GM12865 (cell line): ENCODE results near the gene INPP5A.
"Not testable (repeated sequence)": the region's sequence is repeated elsewhere in the genome, so short reads cannot be mapped to it uniquely, and the experiment has no call there.

Source experiments
- DNase-seq: peaks from one replicate; pipeline ENCODE4 v3.0.0; 2010; ENCODE audit warnings: low read depth
- H3K4me3 ChIP-seq: 2 replicates; pipeline ENCODE4 v1.5.1; 2011; ENCODE audit warnings: mild to moderate bottlenecking, low read depth, low read length, control low read depth
- TF ChIP-seq, protein P1 (sequence below): IDR thresholded peaks from 2 replicates; pipeline ENCODE4 v1.5.1; 2011; ENCODE audit warnings: low read length, control low read depth, low read depth, inconsistent platforms; ENCODE audit not compliant: insufficient read depth; ENCODE audit errors: missing control alignments

Gene INPP5A

DNA sequence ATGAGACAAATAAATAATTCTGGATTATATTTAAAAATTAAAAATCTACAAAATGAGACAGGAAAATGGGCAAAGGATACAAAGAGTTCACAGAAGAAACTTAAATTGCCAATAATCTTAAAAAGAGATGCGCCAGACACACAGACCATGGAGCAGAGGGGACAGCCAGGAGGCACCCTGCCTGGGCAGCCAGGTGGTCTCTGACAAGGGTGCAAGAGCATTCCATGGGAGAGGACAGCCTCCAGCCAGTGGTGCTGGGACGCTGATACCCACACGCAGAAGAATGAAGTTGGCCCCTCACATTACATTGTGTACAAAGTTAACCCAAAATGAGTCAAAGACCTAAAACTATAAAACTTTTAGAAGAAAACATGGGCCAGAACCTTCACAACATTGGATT lies 142.1 kb downstream of the INPP5A start:
- no peak overlapping the region for H3K4me3 ChIP-seq
- no peak for DNase-seq

DNA sequence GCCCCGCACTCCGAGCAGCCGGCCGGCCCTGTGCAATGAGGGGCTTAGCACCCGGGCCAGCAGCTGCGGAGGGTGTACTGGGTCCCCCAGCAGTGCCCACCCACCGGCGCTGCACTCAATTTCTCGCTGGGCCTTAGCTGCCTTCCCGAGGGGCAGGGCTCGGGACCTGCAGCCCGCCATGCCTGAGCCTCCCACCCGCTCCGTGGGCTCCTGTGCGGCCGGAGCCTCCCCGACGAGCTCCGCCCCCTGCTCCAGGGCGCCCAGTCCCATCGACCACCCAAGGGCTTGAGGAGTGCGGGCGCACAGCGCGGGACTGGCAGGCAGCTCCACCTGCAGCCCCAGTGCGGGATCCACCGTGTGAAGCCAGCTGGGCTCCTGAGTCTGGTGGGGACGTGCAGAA lies 143.2 kb downstream of the INPP5A start:
- DNase-seq, H3K4me3 ChIP-seq: not testable (repeated sequence)

More for the DNA sequence above, 142.1 kb downstream of the INPP5A start:
- TF ChIP-seq, protein P1, sequence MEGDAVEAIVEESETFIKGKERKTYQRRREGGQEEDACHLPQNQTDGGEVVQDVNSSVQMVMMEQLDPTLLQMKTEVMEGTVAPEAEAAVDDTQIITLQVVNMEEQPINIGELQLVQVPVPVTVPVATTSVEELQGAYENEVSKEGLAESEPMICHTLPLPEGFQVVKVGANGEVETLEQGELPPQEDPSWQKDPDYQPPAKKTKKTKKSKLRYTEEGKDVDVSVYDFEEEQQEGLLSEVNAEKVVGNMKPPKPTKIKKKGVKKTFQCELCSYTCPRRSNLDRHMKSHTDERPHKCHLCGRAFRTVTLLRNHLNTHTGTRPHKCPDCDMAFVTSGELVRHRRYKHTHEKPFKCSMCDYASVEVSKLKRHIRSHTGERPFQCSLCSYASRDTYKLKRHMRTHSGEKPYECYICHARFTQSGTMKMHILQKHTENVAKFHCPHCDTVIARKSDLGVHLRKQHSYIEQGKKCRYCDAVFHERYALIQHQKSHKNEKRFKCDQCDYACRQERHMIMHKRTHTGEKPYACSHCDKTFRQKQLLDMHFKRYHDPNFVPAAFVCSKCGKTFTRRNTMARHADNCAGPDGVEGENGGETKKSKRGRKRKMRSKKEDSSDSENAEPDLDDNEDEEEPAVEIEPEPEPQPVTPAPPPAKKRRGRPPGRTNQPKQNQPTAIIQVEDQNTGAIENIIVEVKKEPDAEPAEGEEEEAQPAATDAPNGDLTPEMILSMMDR: no peak

DNA sequence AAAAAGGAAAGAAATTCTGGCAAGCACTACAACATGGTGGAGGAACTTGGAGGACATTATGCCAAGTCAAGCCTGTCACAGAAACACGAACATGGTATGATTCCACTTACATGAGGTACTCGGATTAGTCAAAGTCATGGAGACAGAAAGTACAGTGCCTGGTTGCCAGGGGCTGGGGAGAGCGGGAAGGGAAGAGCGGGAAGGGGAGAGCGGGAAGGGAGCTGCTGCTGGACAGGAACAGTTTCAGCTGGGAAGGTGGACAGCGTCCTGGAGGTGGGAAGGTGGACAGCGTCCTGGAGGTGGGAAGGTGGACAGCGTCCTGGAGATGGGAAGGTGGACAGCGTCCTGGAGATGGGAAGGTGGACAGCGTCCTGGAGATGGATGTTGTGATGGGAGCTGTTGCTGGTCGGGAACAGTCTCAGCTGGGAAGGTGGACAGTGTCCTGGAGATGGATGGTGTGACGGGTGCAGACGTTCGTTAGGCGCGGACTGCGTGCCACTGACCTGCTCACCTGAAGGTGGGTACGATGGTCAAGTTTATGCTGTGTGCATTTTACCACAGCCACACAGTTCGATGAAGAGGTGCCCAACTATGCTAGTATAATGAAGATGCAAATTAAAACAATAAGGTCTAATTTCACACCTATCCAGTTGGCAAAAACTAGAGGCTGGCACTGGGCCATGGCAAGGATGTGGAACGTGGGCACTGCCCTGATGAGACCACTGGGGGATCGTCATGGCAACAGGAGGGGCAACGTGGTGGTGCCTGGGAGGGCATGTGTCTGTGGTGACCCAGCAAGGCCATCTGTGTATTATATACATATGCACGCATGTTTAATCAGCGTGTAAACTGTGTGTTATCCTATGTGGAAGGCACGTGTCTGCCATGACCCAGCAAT lies 144.5 kb downstream of the INPP5A start:
- no peak for DNase-seq
- no peak overlapping the region for H3K4me3 ChIP-seq
- TF ChIP-seq, protein P1: no peak

DNA sequence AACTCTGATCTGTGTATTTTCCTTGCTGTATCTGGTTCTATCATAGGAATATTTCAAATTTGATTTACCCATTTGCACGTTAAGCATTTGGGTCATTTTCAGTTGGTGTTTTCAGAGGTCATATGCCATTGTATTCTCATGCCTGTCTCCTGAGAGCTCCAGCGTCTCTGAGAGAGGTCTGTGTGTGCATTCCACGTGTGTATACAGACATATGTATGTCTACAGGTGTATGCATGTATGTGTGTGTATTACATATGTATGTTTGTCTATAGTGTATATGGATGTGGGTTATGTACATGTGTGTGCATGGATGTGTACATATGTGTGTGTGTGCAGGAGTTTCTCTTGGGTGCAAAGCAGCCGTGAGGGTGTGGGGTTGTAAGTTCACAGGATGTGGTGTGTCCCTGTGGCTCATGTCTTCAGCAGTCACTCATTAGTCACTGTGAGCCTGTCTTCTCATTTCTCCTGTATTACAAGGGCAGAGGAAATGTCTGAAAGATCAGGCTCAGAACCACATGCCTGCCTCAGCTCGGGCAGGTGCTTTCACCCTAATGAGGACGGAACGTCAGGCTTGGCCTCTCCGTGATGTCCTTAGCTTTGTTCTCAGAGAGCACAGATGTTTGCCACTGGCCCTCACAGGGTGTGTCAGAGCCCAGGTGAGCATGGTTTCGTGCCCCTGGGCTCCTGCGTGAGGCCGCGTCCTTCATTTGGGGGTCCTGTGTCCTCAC lies 146.7 kb downstream of the INPP5A start:
- TF ChIP-seq, protein P1: no peak
- DNase-seq: no peak
- no peak overlapping the region for H3K4me3 ChIP-seq

DNA sequence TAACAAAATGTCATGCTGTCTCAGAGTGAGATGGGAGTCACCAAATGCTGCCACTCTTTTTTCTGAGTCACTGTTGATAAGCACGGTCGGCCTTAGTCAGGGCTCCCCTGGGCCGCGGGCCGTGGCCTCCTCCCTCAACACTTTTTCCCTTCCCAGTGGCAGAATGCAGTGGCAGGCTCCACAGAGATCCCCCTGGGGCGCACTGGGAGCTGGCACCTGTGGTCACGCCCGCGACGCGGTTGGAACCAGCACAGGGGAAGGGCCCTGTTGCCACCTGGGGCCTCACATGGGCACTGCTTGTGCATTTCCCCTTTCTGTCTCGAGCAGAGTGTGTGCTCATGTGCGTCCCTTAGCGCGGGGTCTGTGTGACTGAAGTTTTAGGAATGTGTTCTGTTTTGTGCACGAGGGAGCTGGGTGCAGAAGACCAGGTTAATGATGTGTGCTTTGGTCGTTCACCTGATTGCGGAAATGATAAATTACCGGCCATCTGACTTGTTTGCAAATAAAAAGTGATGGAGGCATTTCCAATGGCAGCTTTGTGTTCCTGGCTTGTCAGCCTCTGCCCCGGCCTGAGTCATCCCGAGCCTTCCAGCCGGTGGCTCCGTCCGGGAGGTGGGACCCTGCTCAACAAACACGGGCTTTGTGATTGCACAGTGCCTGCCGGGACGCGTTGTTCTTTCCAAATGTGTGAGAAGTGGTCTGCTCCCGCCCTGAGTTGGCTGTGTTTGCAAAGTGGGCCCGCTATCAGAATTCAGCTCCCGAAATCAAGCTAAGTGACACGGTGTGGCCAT lies 147.7 kb downstream of the INPP5A start:
- no peak for DNase-seq
- H3K4me3 ChIP-seq: no peak overlapping the region
- TF ChIP-seq, protein P1: no peak

DNA sequence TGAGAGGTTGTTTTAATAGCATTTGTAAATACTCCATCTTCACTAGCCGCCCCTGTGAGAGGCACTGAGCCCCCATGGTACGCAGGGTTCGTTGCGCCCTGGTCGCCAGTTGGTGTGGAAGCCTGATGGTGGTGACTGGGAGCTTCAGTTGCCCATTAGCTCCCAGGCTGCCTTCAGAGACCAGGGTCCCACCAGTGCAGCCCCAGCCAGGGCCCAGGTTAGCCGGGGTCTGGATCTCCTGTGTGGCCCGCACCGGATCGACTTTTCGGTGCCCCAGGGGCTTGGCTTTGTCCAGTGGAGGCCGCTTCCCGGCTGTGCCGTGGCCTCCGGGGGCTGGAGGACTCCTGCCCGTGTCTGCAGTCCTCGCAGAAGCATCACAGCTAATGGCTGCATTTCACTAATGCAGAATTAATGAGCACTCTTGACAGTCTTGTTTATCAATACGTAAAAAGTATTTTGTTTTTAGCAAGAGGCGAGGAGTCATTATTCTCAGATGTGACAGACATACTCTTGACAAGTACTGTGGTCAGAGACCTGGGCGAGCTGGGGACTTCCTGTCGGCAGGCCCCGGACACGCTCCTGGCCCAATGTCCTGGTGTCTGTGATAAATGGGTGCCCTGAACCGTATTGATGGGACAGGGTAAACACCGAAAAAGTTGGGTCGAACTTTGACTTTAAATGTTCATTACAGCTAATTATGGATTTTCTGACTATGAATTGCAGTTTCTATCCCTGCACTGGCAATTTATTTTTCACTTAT lies 148.5 kb downstream of the INPP5A start:
- H3K4me3 ChIP-seq: no peak overlapping the region
- TF ChIP-seq, protein P1: no peak
- no peak for DNase-seq
